ENCODE measurements around the gene HAX1. TPM values are rescaled to one million over a fixed set of nuclear protein-coding genes. Genes with fewer than 3 reads are reported as not detected.
A peak's percentile ranks its signal among the peaks of the same experiment; 100 is the strongest.

Gene HAX1
- total and polyA plus RNA-seq, 2 experiments from 2014 or later: 73.2 to 92.0 TPM

DNA sequence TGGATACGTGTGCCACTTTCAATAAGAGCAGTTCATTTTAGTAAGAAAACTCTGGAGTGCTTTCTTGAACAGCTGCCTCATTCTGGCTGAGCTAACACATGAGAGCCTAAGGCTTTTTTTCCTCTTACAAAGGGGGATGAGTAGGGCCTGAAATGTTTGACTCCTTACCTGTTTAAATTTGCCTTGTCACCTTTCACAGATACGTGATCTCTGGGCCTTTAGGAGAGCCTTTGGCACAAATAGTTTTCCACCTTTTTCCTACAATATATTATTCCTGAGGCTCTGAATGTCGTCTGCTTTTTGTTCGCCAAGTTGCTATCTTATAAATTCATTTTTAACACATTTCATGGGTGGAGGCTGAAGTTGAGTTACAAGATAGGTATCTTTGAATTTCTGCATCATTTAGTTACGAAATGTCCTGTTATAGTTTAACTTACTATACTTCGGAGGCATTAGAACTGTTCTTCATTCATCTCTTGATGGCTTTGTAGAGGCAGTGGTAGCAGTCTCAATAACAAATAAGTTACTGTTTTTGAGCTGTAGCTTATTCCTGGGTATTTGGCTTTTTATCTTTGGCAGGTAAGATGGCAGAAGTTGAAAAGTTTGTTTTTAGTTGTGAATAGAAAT is 34.4 kb upstream of the HAX1 start:
- Histone ChIP-seq H3K4me2 (no peak overlapping the region), H3K4me3 (no peak overlapping the region), H2AFZ (no peak overlapping the region), H3K27ac (ENCODE audit: low read depth) (peak overlapping the region; percentile 20; the same call in 1 of the 2 replicates), H3K27me3 (ENCODE audit: insufficient read depth) (no peaks in the 10 kb centered on the region), H3K36me3 (ENCODE audit: insufficient read depth) (peaks cover 87% of the 10 kb centered on the region), H4K20me1 (replicated peaks; ENCODE audit: insufficient read depth) (peaks cover 81% of the 10 kb centered on the region), H3F3A (replicated peaks; ENCODE audit: low read depth) (peaks cover 19% of the 10 kb centered on the region), H3K79me2 (replicated peaks; ENCODE audit: insufficient read depth) (peaks cover 92% of the 10 kb centered on the region), H3K9me2 (ENCODE audit: insufficient read depth) (no peaks in the 10 kb centered on the region), H3K4me1 (ENCODE audit: insufficient read depth) (no peaks in the 10 kb centered on the region)
- DNase-seq (ENCODE audit: low spot score) (no peak), ATAC-seq (no peak)
- Mint-ChIP-seq H3K4me1 (no peaks in the 10 kb centered on the region), H3K9me3 (no peaks in the 10 kb centered on the region), H3K27me3 (ENCODE audit: insufficient read depth, low read depth, poor library complexity) (no peaks in the 10 kb centered on the region), H3K36me3 (ENCODE audit: low read depth) (peaks cover 94% of the 10 kb centered on the region), H3K4me3 (no peak overlapping the region), H3K27ac (0 out of 2 replicates have a peak overlapping the region, but pooled peaks have one; percentile 18)
- TF ChIP-seq EZH2phosphoT487 (IDR thresholded peaks at IDR 0.05; ENCODE audit: unreplicated experiment): no peak
- no peak for TF ChIP-seq ZNF331 (CRISPR knock-in tag; IDR thresholded peaks at IDR 0.05; ENCODE audit: low read depth)
- no peak for TF ChIP-seq ZNF114 (CRISPR knock-in tag; IDR thresholded peaks at IDR 0.05)
- no peak for TF ChIP-seq STAT1 (IDR thresholded peaks at IDR 0.05; ENCODE audit: unreplicated experiment)
- TF ChIP-seq CREB1 (CRISPR knock-in tag; IDR thresholded peaks at IDR 0.05; ENCODE audit: low read depth): no peak

DNA sequence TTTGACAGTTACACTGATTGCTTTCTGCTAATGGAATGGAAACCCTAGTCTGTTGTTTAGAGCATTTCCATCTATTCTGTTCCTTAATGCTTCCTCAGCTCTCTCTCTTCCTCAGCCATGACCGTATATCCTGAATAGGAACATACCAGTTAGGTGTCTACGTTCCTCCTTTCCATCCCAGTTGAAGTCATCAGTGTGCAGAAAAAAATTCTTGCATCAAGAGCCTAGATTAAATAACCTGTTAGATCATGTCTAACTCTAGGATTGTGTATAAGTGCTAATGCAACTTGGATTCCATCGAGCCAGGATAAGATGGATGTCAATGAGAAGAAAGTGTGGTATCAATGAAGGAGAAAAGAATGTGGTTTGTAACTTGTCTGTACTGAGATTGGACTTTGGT is 32.9 kb upstream of the HAX1 start:
- no peak for DNase-seq (ENCODE audit: low spot score)
- no peaks in the 10 kb centered on the region for H3K9me3 Mint-ChIP-seq
- no peaks in the 10 kb centered on the region for H3K4me1 ChIP-seq (ENCODE audit: insufficient read depth)
- H3K36me3 Mint-ChIP-seq (ENCODE audit: low read depth): peaks cover 96% of the 10 kb centered on the region
- no peaks in the 10 kb centered on the region for H3K9me2 ChIP-seq (ENCODE audit: insufficient read depth)
- H3K27me3 ChIP-seq (ENCODE audit: insufficient read depth): no peaks in the 10 kb centered on the region
- H3K27me3 Mint-ChIP-seq (ENCODE audit: insufficient read depth, low read depth, poor library complexity): peaks cover 2% of the 10 kb centered on the region
- H4K20me1 ChIP-seq (replicated peaks; ENCODE audit: insufficient read depth): peaks cover 73% of the 10 kb centered on the region
- H3K27ac ChIP-seq (ENCODE audit: low read depth): no peak overlapping the region
- H3K36me3 ChIP-seq (ENCODE audit: insufficient read depth): peaks cover 90% of the 10 kb centered on the region
- no peak for ATAC-seq
- TF ChIP-seq, protein P1, sequence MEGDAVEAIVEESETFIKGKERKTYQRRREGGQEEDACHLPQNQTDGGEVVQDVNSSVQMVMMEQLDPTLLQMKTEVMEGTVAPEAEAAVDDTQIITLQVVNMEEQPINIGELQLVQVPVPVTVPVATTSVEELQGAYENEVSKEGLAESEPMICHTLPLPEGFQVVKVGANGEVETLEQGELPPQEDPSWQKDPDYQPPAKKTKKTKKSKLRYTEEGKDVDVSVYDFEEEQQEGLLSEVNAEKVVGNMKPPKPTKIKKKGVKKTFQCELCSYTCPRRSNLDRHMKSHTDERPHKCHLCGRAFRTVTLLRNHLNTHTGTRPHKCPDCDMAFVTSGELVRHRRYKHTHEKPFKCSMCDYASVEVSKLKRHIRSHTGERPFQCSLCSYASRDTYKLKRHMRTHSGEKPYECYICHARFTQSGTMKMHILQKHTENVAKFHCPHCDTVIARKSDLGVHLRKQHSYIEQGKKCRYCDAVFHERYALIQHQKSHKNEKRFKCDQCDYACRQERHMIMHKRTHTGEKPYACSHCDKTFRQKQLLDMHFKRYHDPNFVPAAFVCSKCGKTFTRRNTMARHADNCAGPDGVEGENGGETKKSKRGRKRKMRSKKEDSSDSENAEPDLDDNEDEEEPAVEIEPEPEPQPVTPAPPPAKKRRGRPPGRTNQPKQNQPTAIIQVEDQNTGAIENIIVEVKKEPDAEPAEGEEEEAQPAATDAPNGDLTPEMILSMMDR (conservative IDR thresholded peaks at IDR 0.05; ENCODE audit: low read depth in 2 of 2): no peak
- TF ChIP-seq EZH2 (IDR thresholded peaks at IDR 0.05; ENCODE audit: low read depth, unreplicated experiment) (no peak), POLR2AphosphoS5 (IDR thresholded peaks at IDR 0.05; ENCODE audit: low read depth) (no peak)
- TF ChIP-seq, protein P2, sequence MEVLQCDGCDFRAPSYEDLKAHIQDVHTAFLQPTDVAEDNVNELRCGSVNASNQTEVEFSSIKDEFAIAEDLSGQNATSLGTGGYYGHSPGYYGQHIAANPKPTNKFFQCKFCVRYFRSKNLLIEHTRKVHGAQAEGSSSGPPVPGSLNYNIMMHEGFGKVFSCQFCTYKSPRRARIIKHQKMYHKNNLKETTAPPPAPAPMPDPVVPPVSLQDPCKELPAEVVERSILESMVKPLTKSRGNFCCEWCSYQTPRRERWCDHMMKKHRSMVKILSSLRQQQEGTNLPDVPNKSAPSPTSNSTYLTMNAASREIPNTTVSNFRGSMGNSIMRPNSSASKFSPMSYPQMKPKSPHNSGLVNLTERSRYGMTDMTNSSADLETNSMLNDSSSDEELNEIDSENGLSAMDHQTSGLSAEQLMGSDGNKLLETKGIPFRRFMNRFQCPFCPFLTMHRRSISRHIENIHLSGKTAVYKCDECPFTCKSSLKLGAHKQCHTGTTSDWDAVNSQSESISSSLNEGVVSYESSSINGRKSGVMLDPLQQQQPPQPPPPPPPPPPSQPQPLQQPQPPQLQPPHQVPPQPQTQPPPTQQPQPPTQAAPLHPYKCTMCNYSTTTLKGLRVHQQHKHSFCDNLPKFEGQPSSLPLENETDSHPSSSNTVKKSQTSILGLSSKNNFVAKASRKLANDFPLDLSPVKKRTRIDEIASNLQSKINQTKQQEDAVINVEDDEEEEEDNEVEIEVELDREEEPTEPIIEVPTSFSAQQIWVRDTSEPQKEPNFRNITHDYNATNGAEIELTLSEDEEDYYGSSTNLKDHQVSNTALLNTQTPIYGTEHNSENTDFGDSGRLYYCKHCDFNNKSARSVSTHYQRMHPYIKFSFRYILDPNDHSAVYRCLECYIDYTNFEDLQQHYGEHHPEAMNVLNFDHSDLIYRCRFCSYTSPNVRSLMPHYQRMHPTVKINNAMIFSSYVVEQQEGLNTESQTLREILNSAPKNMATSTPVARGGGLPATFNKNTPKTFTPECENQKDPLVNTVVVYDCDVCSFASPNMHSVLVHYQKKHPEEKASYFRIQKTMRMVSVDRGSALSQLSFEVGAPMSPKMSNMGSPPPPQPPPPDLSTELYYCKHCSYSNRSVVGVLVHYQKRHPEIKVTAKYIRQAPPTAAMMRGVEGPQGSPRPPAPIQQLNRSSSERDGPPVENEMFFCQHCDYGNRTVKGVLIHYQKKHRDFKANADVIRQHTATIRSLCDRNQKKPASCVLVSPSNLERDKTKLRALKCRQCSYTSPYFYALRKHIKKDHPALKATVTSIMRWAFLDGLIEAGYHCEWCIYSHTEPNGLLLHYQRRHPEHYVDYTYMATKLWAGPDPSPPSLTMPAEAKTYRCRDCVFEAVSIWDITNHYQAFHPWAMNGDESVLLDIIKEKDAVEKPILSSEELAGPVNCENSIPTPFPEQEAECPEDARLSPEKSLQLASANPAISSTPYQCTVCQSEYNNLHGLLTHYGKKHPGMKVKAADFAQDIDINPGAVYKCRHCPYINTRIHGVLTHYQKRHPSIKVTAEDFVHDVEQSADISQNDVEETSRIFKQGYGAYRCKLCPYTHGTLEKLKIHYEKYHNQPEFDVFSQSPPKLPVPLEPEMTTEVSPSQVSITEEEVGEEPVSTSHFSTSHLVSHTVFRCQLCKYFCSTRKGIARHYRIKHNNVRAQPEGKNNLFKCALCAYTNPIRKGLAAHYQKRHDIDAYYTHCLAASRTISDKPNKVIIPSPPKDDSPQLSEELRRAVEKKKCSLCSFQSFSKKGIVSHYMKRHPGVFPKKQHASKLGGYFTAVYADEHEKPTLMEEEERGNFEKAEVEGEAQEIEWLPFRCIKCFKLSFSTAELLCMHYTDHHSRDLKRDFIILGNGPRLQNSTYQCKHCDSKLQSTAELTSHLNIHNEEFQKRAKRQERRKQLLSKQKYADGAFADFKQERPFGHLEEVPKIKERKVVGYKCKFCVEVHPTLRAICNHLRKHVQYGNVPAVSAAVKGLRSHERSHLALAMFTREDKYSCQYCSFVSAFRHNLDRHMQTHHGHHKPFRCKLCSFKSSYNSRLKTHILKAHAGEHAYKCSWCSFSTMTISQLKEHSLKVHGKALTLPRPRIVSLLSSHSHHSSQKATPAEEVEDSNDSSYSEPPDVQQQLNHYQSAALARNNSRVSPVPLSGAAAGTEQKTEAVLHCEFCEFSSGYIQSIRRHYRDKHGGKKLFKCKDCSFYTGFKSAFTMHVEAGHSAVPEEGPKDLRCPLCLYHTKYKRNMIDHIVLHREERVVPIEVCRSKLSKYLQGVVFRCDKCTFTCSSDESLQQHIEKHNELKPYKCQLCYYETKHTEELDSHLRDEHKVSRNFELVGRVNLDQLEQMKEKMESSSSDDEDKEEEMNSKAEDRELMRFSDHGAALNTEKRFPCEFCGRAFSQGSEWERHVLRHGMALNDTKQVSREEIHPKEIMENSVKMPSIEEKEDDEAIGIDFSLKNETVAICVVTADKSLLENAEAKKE (CRISPR knock-in tag; IDR thresholded peaks at IDR 0.05): no peak
- H3K79me2 ChIP-seq (replicated peaks; ENCODE audit: insufficient read depth): peaks cover 77% of the 10 kb centered on the region
- H3K4me2 ChIP-seq: no peak overlapping the region
- no peak overlapping the region for H3K4me3 ChIP-seq
- no peaks in the 10 kb centered on the region for H3K4me1 Mint-ChIP-seq
- H2AFZ ChIP-seq: no peak overlapping the region
- H3K4me3 Mint-ChIP-seq: no peak overlapping the region
- no peak overlapping the region for H3K27ac Mint-ChIP-seq
- H3F3A ChIP-seq (replicated peaks; ENCODE audit: low read depth): peaks cover 23% of the 10 kb centered on the region
